BJ (cell line): Measurements from ENCODE around the gene NACC1. TPM values are rescaled to one million over a fixed set of nuclear protein-coding genes. Genes with fewer than 3 reads are reported as not detected.

ENCODE experiments used
- CTCF ChIA-PET: fragments of 350-600 bp; formaldehyde crosslinking; extraction: SDS; loops from one replicate; lab custom pipeline; 2021; ENCODE audit warnings: antibody characterized with exemption, inconsistent platforms; lab: Yijun Ruan, JAX
- POLR2A ChIA-PET: fragments of 300-600 bp; sonication (Branson Sonifier 250); formaldehyde crosslinking; extraction: SDS; loops from one replicate; lab custom pipeline; 2021; ENCODE audit warnings: antibody characterized with exemption; lab: Charles Lee
- DNase-seq: peaks from one replicate; pipeline ENCODE4 v3.0.0-alpha.2; 2011; ENCODE audit warnings: low read depth
- H3K27me3 ChIP-seq: 2 replicates; pipeline ENCODE4 v1.6.0; 2011; ENCODE audit warnings: low read length; ENCODE audit not compliant: control insufficient read depth, insufficient read depth
- H3K36me3 ChIP-seq: 2 replicates; pipeline ENCODE4 v1.5.1; 2011; ENCODE audit warnings: low read length; ENCODE audit not compliant: control insufficient read depth, insufficient read depth
- H3K4me3 ChIP-seq: 2 replicates; pipeline ENCODE4 v1.5.1; 2011; ENCODE audit warnings: low read depth, mild to moderate bottlenecking, control low read depth, low read length
- CTCF ChIP-seq: IDR thresholded peaks from 2 replicates; pipeline ENCODE4 v1.5.1; 2011; ENCODE audit warnings: low read depth, mild to moderate bottlenecking, control low read depth, inconsistent platforms, low read length, moderate library complexity; ENCODE audit not compliant: insufficient read depth
- polyA plus RNA-seq: library from polyadenylated mRNA; depleted of rRNA; stranded (reverse); fragments of >200 nt; gene quantifications from 2 replicates; pipeline ENCODE4 v1.2.3, GENCODE V29; 2011

NACC1 gene
- polyA plus RNA-seq, 1 experiment, result 98.7 TPM

GRCh38 chr19:13135068-13136062 lies 17.3 kb downstream of the NACC1 start:
- Histone ChIP-seq H3K4me3 (no peak overlapping the region), H3K27me3 (no peaks in the 10 kb centered on the region), H3K36me3 (peaks cover 38% of the 10 kb centered on the region)
- TF ChIP-seq CTCF, result no peak
- ChIA-PET POLR2A (no interaction called here), CTCF (interaction anchor here (1.2 to 1.6 kb wide), 4 partner anchors 16 to 170 kb away, joined by 3 to 5 read pairs (median 3); no protein-coding TSS in a partner anchor)
- DNase-seq, result no peak

GRCh38 chr19:13137290-13137794 lies 19.3 kb downstream of the NACC1 start:
- ChIA-PET CTCF (no interaction called here), POLR2A (no interaction called here)

GRCh38 chr19:13138171-13138915 lies 20.3 kb downstream of the NACC1 start:
- Histone ChIP-seq H3K4me3 (no peak overlapping the region), H3K27me3 (no peaks in the 10 kb centered on the region), H3K36me3 (peaks cover 38% of the 10 kb centered on the region)
- DNase-seq, result no peak
- POLR2A ChIA-PET, result no interaction called here
- CTCF ChIA-PET, result no interaction called here
- no peak for TF ChIP-seq CTCF

More at GRCh38 chr19:13137290-13137794, 19.3 kb downstream of the NACC1 start:
- no peaks in the 10 kb centered on the region for H3K27me3 ChIP-seq
- no peak for TF ChIP-seq CTCF
- H3K4me3 ChIP-seq, result no peak overlapping the region
- H3K36me3 ChIP-seq, result peaks cover 38% of the 10 kb centered on the region
- no peak for DNase-seq

GRCh38 chr19:13138916-13139198 lies 20.8 kb downstream of the NACC1 start:
- POLR2A ChIA-PET, result no interaction called here
- peaks cover 38% of the 10 kb centered on the region for H3K36me3 ChIP-seq
- DNase-seq, result no peak
- CTCF ChIA-PET, result interaction anchor here (1.4 kb wide), 1 partner anchor 45 kb away, joined by 3 read pairs; no protein-coding TSS in a partner anchor
- no peaks in the 10 kb centered on the region for H3K27me3 ChIP-seq
- TF ChIP-seq CTCF, result no peak
- no peak overlapping the region for H3K4me3 ChIP-seq
